ELF-1 (cell line): Measurements from ENCODE around the gene PRPF18.
A peak's percentile ranks its signal among the peaks of the same experiment; 100 is the strongest.

Experiments
- DNase-seq: peaks from one replicate; pipeline ENCODE4 v3.0.0-alpha.2; 2016; ENCODE audit warnings: low read depth, low spot score

Gene PRPF18

GRCh38 chr10:13604357-13605040, 17.7 kb downstream of the PRPF18 start:
- no peak for DNase-seq

- peak; percentile 65 for DNase-seq
Measured at GRCh38 chr10:13608246-13608853, 21.6 kb downstream of the PRPF18 start.

- no peak for DNase-seq
Measured at GRCh38 chr10:13612654-13613373, 26.0 kb downstream of the PRPF18 start.

- DNase-seq = no peak
Measured at GRCh38 chr10:13613519-13613918, 26.8 kb downstream of the PRPF18 start.

GRCh38 chr10:13614530-13615332, 28.0 kb downstream of the PRPF18 start:
- DNase-seq = peak; percentile 83

GRCh38 chr10:13615650-13616300, 29.0 kb downstream of the PRPF18 start:
- peak; percentile 53 for DNase-seq

- no peak for DNase-seq
Measured at GRCh38 chr10:13617116-13617515, 30.4 kb downstream of the PRPF18 start.

GRCh38 chr10:13621931-13622330, 35.2 kb downstream of the PRPF18 start:
- no peak for DNase-seq

- no peak for DNase-seq
Measured at GRCh38 chr10:13624630-13625029, 37.9 kb downstream of the PRPF18 start.

GRCh38 chr10:13627459-13628310, 40.9 kb downstream of the PRPF18 start:
- DNase-seq = no peak

GRCh38 chr10:13628661-13629060, 41.9 kb downstream of the PRPF18 start:
- DNase-seq = no peak

GRCh38 chr10:13629116-13629515, 42.4 kb downstream of the PRPF18 start:
- no peak for DNase-seq

- no peak for DNase-seq
Measured at GRCh38 chr10:13630231-13630630, 43.5 kb downstream of the PRPF18 start.

GRCh38 chr10:13631594-13631993, 44.8 kb downstream of the PRPF18 start:
- DNase-seq = no peak

- no peak for DNase-seq
Measured at GRCh38 chr10:13632440-13632839, 45.7 kb downstream of the PRPF18 start.

GRCh38 chr10:13632884-13633440, 46.2 kb downstream of the PRPF18 start:
- DNase-seq = no peak

- DNase-seq = no peak
Measured at GRCh38 chr10:13633689-13634088, 46.9 kb downstream of the PRPF18 start.

GRCh38 chr10:13634207-13634606, 47.4 kb downstream of the PRPF18 start:
- no peak for DNase-seq

- DNase-seq = no peak
Measured at GRCh38 chr10:13636776-13637175, 50.0 kb downstream of the PRPF18 start.

GRCh38 chr10:13637303-13637856, 50.6 kb downstream of the PRPF18 start:
- DNase-seq = no peak
